Measurements from ENCODE around the gene ELMO1.

The ELMO1 gene

DNA sequence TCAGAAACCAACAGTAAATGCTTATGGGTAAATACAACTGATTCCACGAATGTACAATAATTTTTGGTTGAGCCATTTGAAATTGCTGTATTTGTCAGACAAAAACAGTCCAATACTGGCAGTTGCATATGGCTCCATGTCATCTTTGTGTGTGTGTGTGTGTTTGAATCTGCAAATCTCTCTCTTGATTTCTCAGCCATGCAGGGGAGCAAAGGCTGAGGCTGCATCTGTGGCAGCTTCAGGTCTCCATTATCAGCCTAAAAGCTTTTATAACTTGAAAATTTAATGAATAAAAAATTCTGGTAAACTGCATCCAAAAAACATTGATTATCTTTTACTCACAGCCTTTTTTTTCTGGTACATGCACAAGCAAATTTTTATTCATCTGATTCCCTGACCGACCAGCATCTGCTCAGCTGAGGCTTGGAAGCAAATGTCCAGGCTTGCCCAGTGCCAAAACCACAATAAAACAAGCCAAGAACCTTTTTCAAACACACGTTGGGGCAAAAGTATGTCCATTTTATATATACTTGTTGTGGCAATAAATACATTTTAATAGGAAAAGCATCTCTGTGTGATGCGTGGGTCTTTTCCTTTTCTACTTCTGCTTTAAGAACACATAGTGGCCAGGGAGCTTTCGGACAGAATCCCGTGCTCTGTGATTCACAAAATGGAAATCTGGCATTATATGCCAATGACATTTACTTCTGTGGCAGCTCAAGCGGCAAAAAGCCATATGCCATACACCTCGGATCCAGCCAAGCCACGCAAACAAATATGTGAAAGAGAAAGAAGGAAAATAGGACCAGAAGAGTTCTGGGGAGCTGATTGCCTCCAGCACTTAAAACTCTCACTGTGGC is 448.8 kb downstream of the ELMO1 start:
- no peak overlapping the region for H3K4me3 ChIP-seq (ENCODE audit: insufficient read depth, low read depth, low read length, poor library complexity, severe bottlenecking)
- H3K4me1 ChIP-seq (ENCODE audit: control insufficient read depth, insufficient read depth, low read length, poor library complexity, severe bottlenecking), result no peaks in the 10 kb centered on the region
- no peak overlapping the region for H3K27ac ChIP-seq (ENCODE audit: insufficient read depth, low read length, poor library complexity, severe bottlenecking)
- no peak for DNase-seq
- H3K9me3 ChIP-seq (ENCODE audit: control insufficient read depth, low read length), result no peaks in the 10 kb centered on the region
- H3K36me3 ChIP-seq (ENCODE audit: control insufficient read depth, insufficient read depth, low read length), result no peaks in the 10 kb centered on the region
- no peaks in the 10 kb centered on the region for H3K27me3 ChIP-seq (replicated peaks; ENCODE audit: control insufficient read depth, insufficient read depth, low read length, poor library complexity, severe bottlenecking)

- H3K27ac ChIP-seq (ENCODE audit: insufficient read depth, low read length, poor library complexity, severe bottlenecking), result no peak overlapping the region
- H3K36me3 ChIP-seq (ENCODE audit: control insufficient read depth, insufficient read depth, low read length), result no peaks in the 10 kb centered on the region
- no peak for DNase-seq
- no peaks in the 10 kb centered on the region for H3K27me3 ChIP-seq (replicated peaks; ENCODE audit: control insufficient read depth, insufficient read depth, low read length, poor library complexity, severe bottlenecking)
- H3K4me1 ChIP-seq (ENCODE audit: control insufficient read depth, insufficient read depth, low read length, poor library complexity, severe bottlenecking), result no peaks in the 10 kb centered on the region
- H3K9me3 ChIP-seq (ENCODE audit: control insufficient read depth, low read length), result no peaks in the 10 kb centered on the region
- H3K4me3 ChIP-seq (ENCODE audit: insufficient read depth, low read depth, low read length, poor library complexity, severe bottlenecking), result no peak overlapping the region
Measured at GRCh38 chr7:36995776-36996175, 452.9 kb downstream of the ELMO1 start.

- H3K9me3 ChIP-seq (ENCODE audit: control insufficient read depth, low read length), result no peaks in the 10 kb centered on the region
- H3K27me3 ChIP-seq (replicated peaks; ENCODE audit: control insufficient read depth, insufficient read depth, low read length, poor library complexity, severe bottlenecking), result no peaks in the 10 kb centered on the region
- no peak for DNase-seq
- H3K36me3 ChIP-seq (ENCODE audit: control insufficient read depth, insufficient read depth, low read length), result no peaks in the 10 kb centered on the region
- no peak overlapping the region for H3K27ac ChIP-seq (ENCODE audit: insufficient read depth, low read length, poor library complexity, severe bottlenecking)
- no peak overlapping the region for H3K4me3 ChIP-seq (ENCODE audit: insufficient read depth, low read depth, low read length, poor library complexity, severe bottlenecking)
- H3K4me1 ChIP-seq (ENCODE audit: control insufficient read depth, insufficient read depth, low read length, poor library complexity, severe bottlenecking), result no peaks in the 10 kb centered on the region
Measured at GRCh38 chr7:36994456-36995112, 454.1 kb downstream of the ELMO1 start.

DNA sequence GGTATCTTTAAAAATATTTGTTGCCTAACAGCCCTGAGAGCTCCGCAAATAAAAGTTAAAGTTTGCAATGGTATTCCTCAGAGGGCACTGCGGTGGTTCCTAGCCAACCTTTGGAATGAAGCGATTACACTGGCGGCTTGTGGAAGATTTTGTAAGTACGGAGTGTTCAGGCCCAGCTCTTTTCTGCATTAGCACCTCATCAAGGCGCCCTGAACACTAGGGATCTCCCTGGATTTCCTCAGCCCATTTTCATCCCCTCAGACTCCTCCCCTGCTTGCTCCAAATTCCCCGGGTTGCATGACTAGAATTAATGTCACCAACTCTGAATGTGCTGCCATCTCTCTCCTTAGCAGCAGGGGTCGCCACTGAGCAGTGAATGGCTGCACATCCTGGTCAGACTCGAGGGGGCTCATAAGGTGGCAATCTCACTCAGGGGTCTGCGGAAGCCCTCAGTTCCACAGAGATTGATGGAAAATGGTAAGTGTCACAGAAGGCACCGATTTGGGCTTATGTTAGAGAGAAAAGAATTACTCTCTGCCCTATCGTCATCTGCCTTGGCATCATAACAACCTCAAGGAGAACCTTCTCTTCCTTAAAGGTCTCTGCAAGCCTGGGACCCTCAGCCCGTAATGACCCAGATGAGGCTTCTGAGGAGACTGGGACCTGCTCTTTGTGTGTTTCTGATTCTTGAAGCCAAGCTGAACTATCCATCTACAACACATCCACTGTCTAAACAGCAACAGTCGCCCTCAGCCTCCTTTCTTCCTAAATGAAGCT is 461.5 kb downstream of the ELMO1 start:
- Histone ChIP-seq H3K4me3 (ENCODE audit: insufficient read depth, low read depth, low read length, poor library complexity, severe bottlenecking) (no peak overlapping the region), H3K9me3 (ENCODE audit: control insufficient read depth, low read length) (no peaks in the 10 kb centered on the region), H3K36me3 (ENCODE audit: control insufficient read depth, insufficient read depth, low read length) (no peaks in the 10 kb centered on the region), H3K4me1 (ENCODE audit: control insufficient read depth, insufficient read depth, low read length, poor library complexity, severe bottlenecking) (no peaks in the 10 kb centered on the region), H3K27ac (ENCODE audit: insufficient read depth, low read length, poor library complexity, severe bottlenecking) (no peak overlapping the region), H3K27me3 (replicated peaks; ENCODE audit: control insufficient read depth, insufficient read depth, low read length, poor library complexity, severe bottlenecking) (no peaks in the 10 kb centered on the region)
- peak; percentile 3 to 36 (median 12) for DNase-seq

DNA sequence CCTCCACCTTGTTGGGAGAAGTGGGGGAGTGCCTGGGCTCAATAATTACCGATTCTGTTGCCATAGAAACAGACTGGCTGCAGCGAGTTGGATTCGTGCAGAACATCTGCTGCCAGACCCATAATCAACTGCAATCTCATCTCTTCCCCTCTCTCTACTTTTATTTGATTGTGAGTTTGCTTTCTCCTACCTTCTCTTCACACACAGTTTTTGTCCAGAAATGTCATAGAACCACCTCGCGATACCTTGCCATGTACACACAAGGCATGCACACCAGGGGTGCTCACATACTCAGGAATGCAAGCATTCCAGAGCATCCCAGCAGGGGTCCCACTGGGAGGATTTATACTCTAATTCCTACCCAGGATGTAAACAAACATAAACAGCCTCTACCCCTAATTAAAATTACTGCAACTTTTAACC is 462.1 kb downstream of the ELMO1 start:
- DNase-seq, result no peak
- Histone ChIP-seq H3K4me3 (ENCODE audit: insufficient read depth, low read depth, low read length, poor library complexity, severe bottlenecking) (no peak overlapping the region), H3K27ac (ENCODE audit: insufficient read depth, low read length, poor library complexity, severe bottlenecking) (no peak overlapping the region), H3K4me1 (ENCODE audit: control insufficient read depth, insufficient read depth, low read length, poor library complexity, severe bottlenecking) (no peaks in the 10 kb centered on the region), H3K9me3 (ENCODE audit: control insufficient read depth, low read length) (no peaks in the 10 kb centered on the region), H3K36me3 (ENCODE audit: control insufficient read depth, insufficient read depth, low read length) (no peaks in the 10 kb centered on the region), H3K27me3 (replicated peaks; ENCODE audit: control insufficient read depth, insufficient read depth, low read length, poor library complexity, severe bottlenecking) (no peaks in the 10 kb centered on the region)

DNA sequence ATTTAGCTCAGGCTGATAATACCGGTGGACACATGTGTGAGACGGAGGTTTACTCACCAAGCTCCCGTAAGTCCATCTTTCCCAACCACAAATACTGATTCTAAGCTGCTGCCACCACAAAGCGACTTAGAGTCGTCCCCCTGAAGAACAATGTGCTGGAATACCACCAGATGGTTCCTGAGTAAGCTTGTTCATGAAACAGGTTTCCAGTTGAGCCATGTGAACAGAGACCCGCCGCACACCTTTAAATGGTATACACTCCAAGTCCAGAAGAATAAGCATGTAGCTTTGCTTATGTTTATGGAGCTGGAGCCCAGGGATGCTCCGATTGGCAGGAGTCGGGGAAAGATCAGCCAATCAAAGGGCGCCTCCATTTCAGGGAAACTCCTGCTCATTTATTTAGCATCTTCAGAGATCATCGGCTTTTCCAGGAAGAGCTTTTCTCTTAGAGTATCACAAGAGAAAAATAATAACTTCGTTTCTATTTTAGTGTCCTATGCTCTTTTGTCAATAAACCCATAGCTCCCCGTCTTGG is 462.7 kb downstream of the ELMO1 start:
- no peaks in the 10 kb centered on the region for H3K36me3 ChIP-seq (ENCODE audit: control insufficient read depth, insufficient read depth, low read length)
- H3K4me3 ChIP-seq (ENCODE audit: insufficient read depth, low read depth, low read length, poor library complexity, severe bottlenecking), result no peak overlapping the region
- H3K4me1 ChIP-seq (ENCODE audit: control insufficient read depth, insufficient read depth, low read length, poor library complexity, severe bottlenecking), result no peaks in the 10 kb centered on the region
- H3K27ac ChIP-seq (ENCODE audit: insufficient read depth, low read length, poor library complexity, severe bottlenecking), result no peak overlapping the region
- H3K27me3 ChIP-seq (replicated peaks; ENCODE audit: control insufficient read depth, insufficient read depth, low read length, poor library complexity, severe bottlenecking), result no peaks in the 10 kb centered on the region
- DNase-seq, result no peak
- no peaks in the 10 kb centered on the region for H3K9me3 ChIP-seq (ENCODE audit: control insufficient read depth, low read length)

DNA sequence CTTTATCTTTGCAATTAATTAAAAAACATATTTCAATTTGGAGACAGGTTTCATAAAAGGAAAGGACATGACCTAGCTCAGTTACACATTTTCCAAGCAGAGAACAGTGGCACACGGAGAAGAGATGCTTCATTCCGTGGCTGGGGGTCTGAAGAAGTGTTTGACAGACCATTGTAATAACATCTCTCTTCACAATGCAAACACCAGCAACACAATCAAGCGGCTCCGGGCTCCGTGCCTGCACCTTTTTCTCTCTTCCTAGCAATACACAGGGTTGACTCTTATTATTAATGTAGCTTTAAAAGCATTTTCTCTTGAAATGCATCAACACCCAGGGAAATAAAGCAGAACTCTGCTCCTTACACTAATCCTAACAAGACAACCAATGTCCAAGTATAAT is 463.3 kb downstream of the ELMO1 start:
- Histone ChIP-seq H3K27ac (ENCODE audit: insufficient read depth, low read length, poor library complexity, severe bottlenecking) (no peak overlapping the region), H3K4me1 (ENCODE audit: control insufficient read depth, insufficient read depth, low read length, poor library complexity, severe bottlenecking) (no peaks in the 10 kb centered on the region), H3K36me3 (ENCODE audit: control insufficient read depth, insufficient read depth, low read length) (no peaks in the 10 kb centered on the region), H3K4me3 (ENCODE audit: insufficient read depth, low read depth, low read length, poor library complexity, severe bottlenecking) (no peak overlapping the region), H3K9me3 (ENCODE audit: control insufficient read depth, low read length) (no peaks in the 10 kb centered on the region), H3K27me3 (replicated peaks; ENCODE audit: control insufficient read depth, insufficient read depth, low read length, poor library complexity, severe bottlenecking) (no peaks in the 10 kb centered on the region)
- no peak for DNase-seq

- no peak for DNase-seq
- no peaks in the 10 kb centered on the region for H3K36me3 ChIP-seq (ENCODE audit: control insufficient read depth, insufficient read depth, low read length)
- no peak overlapping the region for H3K4me3 ChIP-seq (ENCODE audit: insufficient read depth, low read depth, low read length, poor library complexity, severe bottlenecking)
- H3K27me3 ChIP-seq (replicated peaks; ENCODE audit: control insufficient read depth, insufficient read depth, low read length, poor library complexity, severe bottlenecking), result no peaks in the 10 kb centered on the region
- H3K4me1 ChIP-seq (ENCODE audit: control insufficient read depth, insufficient read depth, low read length, poor library complexity, severe bottlenecking), result no peaks in the 10 kb centered on the region
- no peak overlapping the region for H3K27ac ChIP-seq (ENCODE audit: insufficient read depth, low read length, poor library complexity, severe bottlenecking)
- H3K9me3 ChIP-seq (ENCODE audit: control insufficient read depth, low read length), result no peaks in the 10 kb centered on the region
Measured at GRCh38 chr7:36984710-36985312, 463.9 kb downstream of the ELMO1 start.

GRCh38 chr7:36984041-36984521 is 464.6 kb downstream of the ELMO1 start:
- Histone ChIP-seq H3K4me3 (ENCODE audit: insufficient read depth, low read depth, low read length, poor library complexity, severe bottlenecking) (no peak overlapping the region), H3K27me3 (replicated peaks; ENCODE audit: control insufficient read depth, insufficient read depth, low read length, poor library complexity, severe bottlenecking) (no peaks in the 10 kb centered on the region), H3K9me3 (ENCODE audit: control insufficient read depth, low read length) (no peaks in the 10 kb centered on the region), H3K36me3 (ENCODE audit: control insufficient read depth, insufficient read depth, low read length) (no peaks in the 10 kb centered on the region), H3K27ac (ENCODE audit: insufficient read depth, low read length, poor library complexity, severe bottlenecking) (no peak overlapping the region), H3K4me1 (ENCODE audit: control insufficient read depth, insufficient read depth, low read length, poor library complexity, severe bottlenecking) (no peaks in the 10 kb centered on the region)
- DNase-seq, result no peak

Data from effector memory CD4-positive, alpha-beta T cell (primary cell).